ENCODE results near the gene HRH1.
"Not testable (repeated sequence)": the region's sequence is repeated elsewhere in the genome, so short reads cannot be mapped to it uniquely, and the experiment has no call there.

HRH1 gene

GRCh38 chr3:11173828-11174465, 19.7 kb downstream of the HRH1 start:
- DNase-seq = no peak

DNA sequence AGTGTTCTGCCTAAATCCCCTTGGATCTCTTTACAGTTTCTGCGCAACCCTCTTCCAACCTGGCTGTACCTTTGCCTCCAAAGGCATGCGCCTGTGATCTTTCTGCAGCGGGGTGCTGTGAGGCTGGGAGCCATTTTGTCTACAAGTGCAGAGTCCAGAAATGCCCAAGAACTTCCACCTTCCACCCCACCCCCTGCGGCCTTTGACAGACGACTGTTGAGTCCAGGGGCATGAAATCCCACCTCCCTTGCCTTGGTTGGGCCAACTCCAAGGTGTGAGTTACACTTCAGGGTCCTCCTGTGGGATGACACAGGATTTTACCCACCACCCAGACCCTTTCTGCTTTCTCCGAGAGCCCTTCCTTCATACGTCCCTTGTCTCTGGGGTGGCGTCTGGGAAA, 24.1 kb downstream of the HRH1 start:
- no peak for DNase-seq

DNA sequence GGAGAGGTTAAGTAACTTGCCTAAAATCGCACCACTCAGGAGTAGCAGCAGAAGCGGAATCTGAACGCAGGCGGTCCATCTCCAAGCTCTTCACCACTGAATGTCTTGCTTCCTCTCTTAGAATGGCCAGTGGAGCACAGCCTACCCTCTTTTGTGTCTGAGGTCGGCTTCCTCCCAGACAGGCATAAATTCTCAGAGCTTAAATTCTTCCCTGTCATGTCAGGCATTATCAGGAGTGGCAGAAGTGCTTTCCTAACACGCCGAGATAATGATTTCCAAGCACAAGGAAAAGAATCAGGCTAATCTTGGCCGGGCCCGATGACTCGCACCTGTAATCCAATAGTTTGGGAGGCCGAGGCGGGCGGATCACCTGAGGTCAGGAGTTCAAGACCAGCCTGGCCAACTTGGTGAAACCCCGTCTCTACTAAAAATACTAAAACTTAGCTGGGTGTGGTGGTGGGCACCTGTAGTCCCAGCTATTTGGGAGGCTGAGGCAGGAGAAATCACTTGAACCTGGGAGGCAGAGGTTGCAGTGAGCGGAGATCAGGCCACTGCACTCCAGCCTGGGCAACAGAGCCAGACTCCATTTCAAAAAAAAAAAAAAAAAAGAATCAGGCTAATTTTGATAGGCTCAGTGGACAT, 30.2 kb downstream of the HRH1 start:
- DNase-seq = not testable (repeated sequence)

GRCh38 chr3:11185144-11185543, 30.9 kb downstream of the HRH1 start:
- DNase-seq = no peak

DNA sequence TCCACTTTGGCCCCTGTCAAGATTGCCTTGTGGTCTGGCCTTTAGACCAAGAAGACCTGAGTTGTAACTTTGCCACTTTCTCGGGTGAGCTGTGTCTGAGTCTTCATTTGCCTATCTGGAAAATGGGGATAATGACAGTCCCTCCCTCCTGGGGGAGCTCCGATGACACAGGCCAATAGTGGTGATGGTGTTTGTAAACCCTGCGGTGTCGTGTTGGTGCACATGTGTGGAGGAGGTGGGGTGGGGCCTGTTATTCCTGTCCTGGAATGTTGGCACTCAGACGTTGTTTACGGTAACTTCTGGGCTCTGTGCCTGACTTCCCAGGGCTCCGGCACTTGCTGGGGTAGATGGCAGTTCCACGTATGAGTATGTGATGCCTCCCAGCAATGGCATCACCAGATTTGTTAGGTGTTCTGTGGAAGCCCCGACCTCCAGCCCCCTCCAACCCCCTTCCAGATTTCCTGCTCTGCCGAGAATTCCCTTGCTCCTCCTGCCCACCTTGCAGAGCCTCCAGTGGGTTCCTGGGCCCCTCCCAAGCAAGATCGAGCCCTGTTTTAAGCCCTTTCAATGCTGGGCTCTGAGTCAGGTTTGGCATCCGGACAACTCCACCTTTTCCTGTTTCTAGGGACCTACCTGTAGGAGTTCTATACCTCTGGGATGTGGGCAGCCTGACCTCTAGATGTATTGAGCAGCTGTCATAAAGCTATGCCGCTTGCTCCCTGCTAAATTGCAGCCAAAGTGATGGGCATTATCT, 31.4 kb downstream of the HRH1 start:
- DNase-seq = no peak

- DNase-seq = no peak
These were observed 32.0 kb downstream of the HRH1 start for GRCh38 chr3:11186318-11186692.

GRCh38 chr3:11186771-11187191, 32.5 kb downstream of the HRH1 start:
- DNase-seq = no peak

GRCh38 chr3:11187681-11188080, 33.4 kb downstream of the HRH1 start:
- no peak for DNase-seq

DNA sequence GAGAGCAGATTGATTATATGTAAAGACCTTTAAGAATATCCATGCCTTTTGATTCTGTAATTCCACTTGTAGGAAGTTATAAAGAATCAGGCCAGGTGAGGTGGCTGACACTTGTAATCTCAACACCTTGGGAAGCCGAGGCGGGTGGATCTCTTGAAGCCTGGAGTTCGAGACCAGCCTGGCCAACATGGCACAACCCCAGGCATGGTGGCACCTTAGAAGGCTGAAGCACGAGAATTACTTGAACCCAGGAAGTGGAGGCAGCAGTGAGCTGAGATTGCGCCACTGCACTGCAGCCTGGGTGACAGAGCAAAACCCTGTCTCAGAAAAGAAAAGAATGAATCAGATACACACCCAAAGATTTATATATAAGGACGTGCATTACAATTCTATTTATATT, 33.9 kb downstream of the HRH1 start:
- no peak for DNase-seq

GRCh38 chr3:11195201-11195600, 40.9 kb downstream of the HRH1 start:
- DNase-seq = no peak

GRCh38 chr3:11195721-11196332, 41.5 kb downstream of the HRH1 start:
- DNase-seq = no peak

DNA sequence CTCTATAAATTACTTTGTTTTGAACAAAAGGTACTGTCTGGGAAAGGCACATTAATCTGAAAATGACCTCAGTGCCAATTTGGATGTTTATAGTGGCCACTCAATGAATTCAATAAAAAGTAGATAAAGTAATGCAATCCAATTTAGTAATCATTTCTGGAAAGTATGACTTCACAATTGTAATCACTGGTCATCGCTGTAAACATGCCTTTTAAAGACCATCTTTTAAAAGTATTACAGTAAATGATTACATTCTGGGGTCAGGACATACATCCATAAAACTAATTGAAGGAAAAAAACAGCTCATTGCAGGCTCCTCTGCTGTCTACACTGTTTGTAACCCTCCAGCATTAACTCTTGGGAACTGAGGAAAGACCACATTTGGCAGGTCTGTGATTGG, 43.2 kb downstream of the HRH1 start:
- no peak for DNase-seq

DNA sequence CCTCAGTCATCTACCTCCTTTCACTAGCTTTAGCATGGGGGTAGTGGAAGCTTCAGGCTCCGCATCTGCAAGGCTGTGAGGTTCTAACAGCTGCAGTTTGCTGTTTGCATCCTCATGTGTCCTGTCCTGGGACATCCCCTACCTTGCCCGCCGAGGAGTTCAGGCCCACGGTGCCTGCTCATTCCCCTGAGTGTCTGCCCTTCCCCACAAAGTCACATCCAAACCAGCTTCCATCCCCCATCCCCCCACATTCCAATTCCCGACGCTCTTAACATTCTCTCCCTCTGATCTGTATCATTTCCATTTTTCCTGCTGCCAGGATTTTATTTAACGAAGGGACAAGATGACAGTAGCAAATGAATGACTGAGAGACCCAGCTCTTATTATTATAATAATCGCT, 43.8 kb downstream of the HRH1 start:
- no peak for DNase-seq

- DNase-seq = no peak
These were observed 44.2 kb downstream of the HRH1 start for GRCh38 chr3:11198495-11198894.

GRCh38 chr3:11199902-11200845, 45.9 kb downstream of the HRH1 start:
- DNase-seq = no peak

- DNase-seq = no peak
These were observed 47.1 kb downstream of the HRH1 start for GRCh38 chr3:11201251-11202019.

- DNase-seq = no peak
These were observed 49.7 kb downstream of the HRH1 start for GRCh38 chr3:11203961-11204360.

GRCh38 chr3:11204697-11205348, 50.5 kb downstream of the HRH1 start:
- DNase-seq = no peak

GRCh38 chr3:11205881-11206280, 51.6 kb downstream of the HRH1 start:
- not testable (repeated sequence) for DNase-seq

DNA sequence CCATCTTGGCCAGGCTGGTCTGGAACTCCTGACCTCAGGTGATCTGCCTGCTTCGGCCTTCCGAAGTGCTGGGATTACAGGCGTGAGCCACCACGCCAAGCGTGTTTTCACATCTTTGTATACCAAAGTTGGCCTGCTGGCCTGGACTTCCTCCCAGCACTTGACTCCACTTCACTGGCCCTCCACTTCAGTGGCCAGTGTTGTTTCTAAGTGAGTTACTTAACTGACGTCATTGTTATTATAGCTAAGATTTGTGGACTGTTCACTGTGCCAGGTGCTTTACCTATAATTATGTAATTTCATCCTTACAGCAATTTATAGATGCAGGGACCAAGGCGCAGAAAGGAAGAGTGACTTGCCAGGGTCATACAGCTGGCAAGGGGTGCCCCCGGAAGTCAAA, 52.0 kb downstream of the HRH1 start:
- no peak for DNase-seq

- no peak for DNase-seq
These were observed 52.7 kb downstream of the HRH1 start for GRCh38 chr3:11206953-11207352.

All from central memory CD4-positive, alpha-beta T cell (primary cell).